ENCODE measurements around the gene ACSF3.

DNA sequence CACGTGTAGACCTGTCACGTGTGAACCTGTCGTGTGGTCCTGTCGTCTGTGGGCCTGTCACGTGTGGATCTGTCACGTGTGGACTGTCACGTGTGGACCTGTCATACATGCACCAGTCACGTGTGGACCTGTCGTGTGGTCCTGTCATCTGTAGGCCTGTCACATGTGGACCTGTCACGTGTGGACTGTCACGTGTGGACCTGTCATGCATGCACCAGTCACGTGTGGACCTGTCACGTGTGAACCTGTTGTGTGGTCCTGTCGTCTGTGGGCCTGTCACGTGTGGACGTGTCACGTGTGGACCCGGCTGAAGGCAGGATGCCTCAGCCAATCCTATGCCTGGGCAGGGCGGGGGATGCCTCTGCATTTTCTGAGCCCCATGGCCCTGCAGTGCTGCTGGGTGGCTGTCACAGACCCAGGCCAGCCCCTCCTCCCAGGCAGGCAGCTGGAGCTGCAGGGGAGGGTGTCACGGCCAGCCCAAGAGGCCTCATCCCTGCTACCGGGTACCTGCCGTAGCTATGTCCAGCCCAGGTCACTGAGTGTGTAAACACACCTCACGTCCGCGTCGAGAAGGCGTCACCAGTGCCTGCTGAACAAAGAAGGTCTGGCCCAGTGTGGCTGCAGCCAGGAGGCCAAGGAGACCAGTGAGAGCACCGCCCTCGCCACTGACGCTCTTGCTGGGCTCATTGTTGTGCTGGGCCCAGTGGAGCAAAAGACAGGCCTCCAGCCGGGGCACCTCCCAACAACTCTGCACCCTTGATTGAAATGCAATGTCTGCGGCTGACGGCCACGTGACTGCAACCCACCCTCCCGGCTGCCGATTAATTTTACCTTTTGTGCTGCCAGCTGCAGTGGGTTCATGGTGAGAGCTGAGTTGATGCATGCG lies 18.6 kb upstream of the ACSF3 start:
- TF ChIP-seq, protein P1, sequence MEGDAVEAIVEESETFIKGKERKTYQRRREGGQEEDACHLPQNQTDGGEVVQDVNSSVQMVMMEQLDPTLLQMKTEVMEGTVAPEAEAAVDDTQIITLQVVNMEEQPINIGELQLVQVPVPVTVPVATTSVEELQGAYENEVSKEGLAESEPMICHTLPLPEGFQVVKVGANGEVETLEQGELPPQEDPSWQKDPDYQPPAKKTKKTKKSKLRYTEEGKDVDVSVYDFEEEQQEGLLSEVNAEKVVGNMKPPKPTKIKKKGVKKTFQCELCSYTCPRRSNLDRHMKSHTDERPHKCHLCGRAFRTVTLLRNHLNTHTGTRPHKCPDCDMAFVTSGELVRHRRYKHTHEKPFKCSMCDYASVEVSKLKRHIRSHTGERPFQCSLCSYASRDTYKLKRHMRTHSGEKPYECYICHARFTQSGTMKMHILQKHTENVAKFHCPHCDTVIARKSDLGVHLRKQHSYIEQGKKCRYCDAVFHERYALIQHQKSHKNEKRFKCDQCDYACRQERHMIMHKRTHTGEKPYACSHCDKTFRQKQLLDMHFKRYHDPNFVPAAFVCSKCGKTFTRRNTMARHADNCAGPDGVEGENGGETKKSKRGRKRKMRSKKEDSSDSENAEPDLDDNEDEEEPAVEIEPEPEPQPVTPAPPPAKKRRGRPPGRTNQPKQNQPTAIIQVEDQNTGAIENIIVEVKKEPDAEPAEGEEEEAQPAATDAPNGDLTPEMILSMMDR (IDR thresholded peaks at IDR 0.05; ENCODE audit: low read length) = no peak
- no peak for TF ChIP-seq EZH2 (IDR thresholded peaks at IDR 0.05; ENCODE audit: borderline replicate concordance, low read length)

Data from OCI-LY1 (cell line).